Measurements from ENCODE around the gene TBC1D16. TPM values are rescaled to one million over a fixed set of nuclear protein-coding genes. Genes with fewer than 3 reads are reported as not detected.

TBC1D16 gene
- total RNA-seq, 3 donors from 2014 or later (not counting 1 experiment from before 2014, with no cell fraction given), result 0.49 to 1.00 (median 0.65) TPM

DNA sequence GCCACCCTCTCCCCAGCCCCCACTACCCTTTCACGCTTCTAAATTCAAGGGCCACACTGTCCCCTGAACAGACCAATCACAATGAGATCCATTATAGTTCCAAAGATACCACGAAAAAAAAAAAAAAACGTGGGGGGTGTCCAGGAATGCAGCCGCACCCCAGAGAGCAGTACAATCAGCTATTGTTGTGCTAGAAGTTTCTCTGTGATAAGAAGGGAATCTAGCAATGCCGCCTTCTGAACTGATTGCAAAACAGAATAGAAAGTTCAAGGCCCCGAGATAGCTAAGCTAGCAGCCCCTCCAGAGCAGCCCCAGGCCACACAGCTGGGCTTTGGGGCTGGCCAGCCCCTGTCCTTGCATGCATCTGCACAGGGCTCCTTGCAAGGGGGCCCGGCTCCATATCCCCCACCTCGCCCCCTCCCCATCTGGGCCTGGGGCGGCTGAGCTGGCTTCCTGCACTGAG is 109.5 kb downstream of the TBC1D16 start:
- peaks cover 0 to 19% of the 10 kb centered on the region in 2 donors for H3K27me3 Mint-ChIP-seq (ENCODE audit: low read depth in 2 of 2)
- H3K4me3 Mint-ChIP-seq, result no peak overlapping the region
- H3K36me3 Mint-ChIP-seq, result no peaks in the 10 kb centered on the region
- TF ChIP-seq, protein P1, sequence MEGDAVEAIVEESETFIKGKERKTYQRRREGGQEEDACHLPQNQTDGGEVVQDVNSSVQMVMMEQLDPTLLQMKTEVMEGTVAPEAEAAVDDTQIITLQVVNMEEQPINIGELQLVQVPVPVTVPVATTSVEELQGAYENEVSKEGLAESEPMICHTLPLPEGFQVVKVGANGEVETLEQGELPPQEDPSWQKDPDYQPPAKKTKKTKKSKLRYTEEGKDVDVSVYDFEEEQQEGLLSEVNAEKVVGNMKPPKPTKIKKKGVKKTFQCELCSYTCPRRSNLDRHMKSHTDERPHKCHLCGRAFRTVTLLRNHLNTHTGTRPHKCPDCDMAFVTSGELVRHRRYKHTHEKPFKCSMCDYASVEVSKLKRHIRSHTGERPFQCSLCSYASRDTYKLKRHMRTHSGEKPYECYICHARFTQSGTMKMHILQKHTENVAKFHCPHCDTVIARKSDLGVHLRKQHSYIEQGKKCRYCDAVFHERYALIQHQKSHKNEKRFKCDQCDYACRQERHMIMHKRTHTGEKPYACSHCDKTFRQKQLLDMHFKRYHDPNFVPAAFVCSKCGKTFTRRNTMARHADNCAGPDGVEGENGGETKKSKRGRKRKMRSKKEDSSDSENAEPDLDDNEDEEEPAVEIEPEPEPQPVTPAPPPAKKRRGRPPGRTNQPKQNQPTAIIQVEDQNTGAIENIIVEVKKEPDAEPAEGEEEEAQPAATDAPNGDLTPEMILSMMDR (IDR thresholded peaks at IDR 0.05), result no peak
- H3K27me3 ChIP-seq (ENCODE audit: control insufficient read depth, insufficient read depth, low read length), result peaks cover 16% of the 10 kb centered on the region
- H3K9me3 ChIP-seq (ENCODE audit: control insufficient read depth, insufficient read depth, low read length), result no peaks in the 10 kb centered on the region
- H3K27ac ChIP-seq (ENCODE audit: low read length), result no peak overlapping the region
- no peaks in the 10 kb centered on the region for H3K9me3 Mint-ChIP-seq
- H3K4me1 ChIP-seq (ENCODE audit: control insufficient read depth, insufficient read depth, low read length), result peaks cover 17% of the 10 kb centered on the region
- no peaks in the 10 kb centered on the region for H3K36me3 ChIP-seq (ENCODE audit: control insufficient read depth, insufficient read depth, low read length)
- H3K27ac Mint-ChIP-seq, result no peak overlapping the region
- no peak for ATAC-seq
- no peaks in the 10 kb centered on the region for H3K4me1 Mint-ChIP-seq
- no peak overlapping the region for H3K4me3 ChIP-seq (ENCODE audit: low read length)
- WGBS (ENCODE audit: insufficient coverage), result 87% methylated on average over 9 of the region's 9 CpGs
- intact Hi-C loops (cut with micrococcal nuclease), result no loop called here
- DNase-seq, result no peak

DNA sequence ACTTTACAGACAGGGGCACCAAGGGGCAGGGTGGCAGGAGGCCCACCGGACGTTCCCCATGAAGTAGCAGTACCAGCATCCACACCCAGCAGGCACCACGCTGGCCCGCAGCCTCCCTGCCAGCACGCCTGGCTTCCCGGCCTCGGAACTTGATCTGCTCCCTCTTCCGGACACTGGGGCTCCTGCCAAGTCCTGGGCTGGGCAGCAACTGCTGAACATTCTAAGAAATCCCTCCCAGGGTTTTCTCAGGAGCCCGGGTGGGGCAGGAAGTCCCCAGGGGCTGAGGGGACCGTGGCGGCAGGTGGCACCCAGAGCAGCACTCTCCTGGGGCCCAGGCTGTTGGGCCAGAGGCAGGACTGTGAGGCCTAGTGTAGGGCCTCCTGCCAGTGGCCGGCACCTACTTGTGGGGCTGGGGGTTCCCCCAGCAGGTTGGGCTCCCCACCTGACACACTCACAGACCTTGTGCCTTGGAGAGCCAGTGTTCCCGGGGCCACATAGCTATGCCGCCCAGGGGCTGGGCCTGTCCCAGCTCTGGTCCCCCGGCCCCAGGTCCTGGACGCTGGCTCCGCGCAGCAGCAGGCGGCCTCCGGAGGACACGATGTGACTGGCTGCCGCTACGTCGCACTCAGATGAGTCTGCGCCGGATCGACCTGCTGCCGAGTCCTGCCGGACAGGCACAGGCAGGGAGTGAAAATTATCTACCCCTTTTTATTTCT is 110.3 kb downstream of the TBC1D16 start:
- Mint-ChIP-seq H3K9me3 (no peaks in the 10 kb centered on the region), H3K27me3 (ENCODE audit: low read depth in 2 of 2) (peaks cover 0 to 17% of the 10 kb centered on the region in 2 donors), H3K36me3 (no peaks in the 10 kb centered on the region), H3K4me1 (no peaks in the 10 kb centered on the region), H3K27ac (no peak overlapping the region), H3K4me3 (no peak overlapping the region)
- DNase-seq (no peak), ATAC-seq (no peak)
- intact Hi-C loops (cut with micrococcal nuclease), result no loop called here
- Histone ChIP-seq H3K4me3 (ENCODE audit: low read length) (no peak overlapping the region), H3K4me1 (ENCODE audit: control insufficient read depth, insufficient read depth, low read length) (peaks cover 12% of the 10 kb centered on the region), H3K36me3 (ENCODE audit: control insufficient read depth, insufficient read depth, low read length) (no peaks in the 10 kb centered on the region), H3K27ac (ENCODE audit: low read length) (no peak overlapping the region), H3K27me3 (ENCODE audit: control insufficient read depth, insufficient read depth, low read length) (peaks cover 9% of the 10 kb centered on the region), H3K9me3 (ENCODE audit: control insufficient read depth, insufficient read depth, low read length) (no peaks in the 10 kb centered on the region)
- TF ChIP-seq, protein P1 (IDR thresholded peaks at IDR 0.05), result no peak
- WGBS (ENCODE audit: insufficient coverage), result 76% methylated on average over 26 of the region's 29 CpGs

DNA sequence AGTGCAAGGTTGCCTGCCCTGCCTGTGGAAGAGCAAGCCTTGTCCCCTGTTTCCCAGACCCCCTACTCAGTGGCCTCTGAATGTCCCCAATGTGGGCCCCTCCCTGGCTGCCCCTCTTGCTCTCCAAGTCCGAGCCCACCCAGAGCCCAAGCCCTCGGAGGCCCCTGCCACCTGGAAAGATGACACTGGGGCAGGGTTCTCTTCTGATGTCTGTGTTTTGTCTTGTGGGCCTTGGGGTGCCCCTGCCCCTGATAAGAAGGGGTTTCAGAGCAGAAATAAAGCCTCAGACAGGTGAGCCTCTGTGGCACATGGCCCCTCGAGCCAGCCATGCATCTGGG is 111.1 kb downstream of the TBC1D16 start:
- ATAC-seq (no peak), DNase-seq (no peak)
- Histone ChIP-seq H3K27ac (ENCODE audit: low read length) (no peak overlapping the region), H3K9me3 (ENCODE audit: control insufficient read depth, insufficient read depth, low read length) (no peaks in the 10 kb centered on the region), H3K36me3 (ENCODE audit: control insufficient read depth, insufficient read depth, low read length) (no peaks in the 10 kb centered on the region), H3K27me3 (ENCODE audit: control insufficient read depth, insufficient read depth, low read length) (peaks cover 6% of the 10 kb centered on the region), H3K4me1 (ENCODE audit: control insufficient read depth, insufficient read depth, low read length) (peaks cover 8% of the 10 kb centered on the region), H3K4me3 (ENCODE audit: low read length) (no peak overlapping the region)
- H3K9me3 Mint-ChIP-seq, result no peaks in the 10 kb centered on the region
- TF ChIP-seq, protein P1 (IDR thresholded peaks at IDR 0.05), result no peak
- intact Hi-C loops (cut with micrococcal nuclease), result no loop called here
- WGBS (ENCODE audit: insufficient coverage), result 89% methylated on average over 3 of the region's 3 CpGs
- no peak overlapping the region for H3K4me3 Mint-ChIP-seq
- H3K27ac Mint-ChIP-seq, result no peak overlapping the region
- no peaks in the 10 kb centered on the region for H3K4me1 Mint-ChIP-seq
- no peaks in the 10 kb centered on the region for H3K36me3 Mint-ChIP-seq
- peaks cover 0 to 17% of the 10 kb centered on the region in 2 donors for H3K27me3 Mint-ChIP-seq (ENCODE audit: low read depth in 2 of 2)
